H1 (cell line): Measurements from ENCODE around the gene MBP. TPM values are rescaled to one million over a fixed set of nuclear protein-coding genes. Genes with fewer than 3 reads are reported as not detected.

Source experiments
- ASH2L ChIP-seq: fragments of 200-600, 300-600 bp; sonication (generic); IDR thresholded peaks from one replicate; pipeline ENCODE4 v1.7.1; 2017; ENCODE audit warnings: low read length
- EGR1 ChIP-seq: IDR thresholded peaks from 2 replicates; pipeline ENCODE4 v1.6.1; 2011; ENCODE audit warnings: low read depth, low read length, borderline replicate concordance
- TAF1 ChIP-seq: IDR thresholded peaks from 2 replicates; pipeline ENCODE4 v1.6.1; 2011; ENCODE audit warnings: mild to moderate bottlenecking, low read depth, low read length
- TCF12 ChIP-seq: IDR thresholded peaks from 2 replicates; pipeline ENCODE4 v1.6.1; 2011; ENCODE audit warnings: low read depth, mild to moderate bottlenecking, low read length
- polyA plus RNA-seq, 7 experiments: library from polyadenylated mRNA; depleted of rRNA in 3 of 7; stranded (reverse) in 5 of 7; unstranded in 2 of 7; fragments of >200 nt in 5 of 7; fragments of 200-250 nt in 2 of 7; gene quantifications; 1 replicate in 5 of 7; 2 replicates in 1 of 7; 4 replicates in 1 of 7; pipeline versions ENCODE4 v1.2.1 to v1.2.3, GENCODE V29; 2011 to 2013; ENCODE audit warnings: missing spikeins in 2 of 7, mixed read lengths in 2 of 7
- total RNA-seq: library from RNA; stranded (reverse); fragmentation: NEBNext Ultra II Directional; extraction: Animal tissue kit (Norgen Biotek cat#: 25700); gene quantifications from 2 replicates; pipeline ENCODE4 v1.2.1, GENCODE V29; 2021
- TF ChIP-seq, protein P1 (sequence below): IDR thresholded peaks from 2 replicates; pipeline ENCODE4 v1.6.1; 2012; ENCODE audit warnings: low read length, inconsistent platforms

Gene MBP
- total and polyA plus RNA-seq, 2 of the 8 experiments (the other 6 are each of a cell fraction or from before 2014, with no cell fraction given), result 7.7 to 19.2 TPM

DNA sequence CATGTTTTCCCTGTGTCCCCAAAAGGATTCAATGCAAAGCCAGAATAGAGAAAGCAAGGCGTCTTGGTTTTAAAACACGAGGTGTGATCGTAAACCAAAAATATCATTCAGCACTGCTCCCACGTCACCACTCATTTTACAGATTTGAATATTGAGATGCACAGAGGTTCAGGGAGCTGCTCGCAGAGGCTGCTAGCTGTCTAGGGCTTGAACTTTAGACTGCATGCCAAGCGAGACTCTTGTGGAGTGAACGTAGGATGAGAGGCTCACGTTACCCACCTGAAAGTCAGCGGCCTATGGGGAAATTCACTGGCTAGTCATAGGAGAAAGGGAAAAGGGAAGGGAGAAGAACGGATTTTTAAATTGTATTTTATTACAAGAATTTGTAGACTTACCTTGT, 130.1 kb downstream of the MBP start (continued):
- TF ChIP-seq, protein P1, sequence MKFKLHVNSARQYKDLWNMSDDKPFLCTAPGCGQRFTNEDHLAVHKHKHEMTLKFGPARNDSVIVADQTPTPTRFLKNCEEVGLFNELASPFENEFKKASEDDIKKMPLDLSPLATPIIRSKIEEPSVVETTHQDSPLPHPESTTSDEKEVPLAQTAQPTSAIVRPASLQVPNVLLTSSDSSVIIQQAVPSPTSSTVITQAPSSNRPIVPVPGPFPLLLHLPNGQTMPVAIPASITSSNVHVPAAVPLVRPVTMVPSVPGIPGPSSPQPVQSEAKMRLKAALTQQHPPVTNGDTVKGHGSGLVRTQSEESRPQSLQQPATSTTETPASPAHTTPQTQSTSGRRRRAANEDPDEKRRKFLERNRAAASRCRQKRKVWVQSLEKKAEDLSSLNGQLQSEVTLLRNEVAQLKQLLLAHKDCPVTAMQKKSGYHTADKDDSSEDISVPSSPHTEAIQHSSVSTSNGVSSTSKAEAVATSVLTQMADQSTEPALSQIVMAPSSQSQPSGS, result no peak
- no peak for TF ChIP-seq TAF1
- no peak for TF ChIP-seq EGR1
- no peak for TF ChIP-seq TCF12
- no peak for TF ChIP-seq ASH2L
